Sigmoid colon (tissue), 4 donors: Measurements from ENCODE around the gene PTPRO.

Experiments
- CTCF ChIP-seq, 4 experiments: fragments of 450-650 bp in 3 of 4; fragments of 200-600 bp in 1 of 4; IDR thresholded peaks; one replicate each; pipeline ENCODE4 v1.5.1; 2016 to 2019; ENCODE audit warnings: antibody characterized with exemption in 4 of 4, mild to moderate bottlenecking in 3 of 4, moderate library complexity in 2 of 4
- EP300 ChIP-seq, 4 donors: sonication (generic); formaldehyde crosslinking; IDR thresholded peaks; one replicate each; pipeline ENCODE4 v1.6.1; 2017; ENCODE audit warnings: antibody characterized with exemption in 4 of 4

- TF ChIP-seq CTCF (IDR thresholded peaks at IDR 0.05) = no peak
- TF ChIP-seq EP300 (IDR thresholded peaks at IDR 0.05) = no peak
These were observed 82.2 kb downstream of the PTPRO start for GRCh38 chr12:15404485-15404884.
